Ramos (cell line): ENCODE measurements around the gene ANO9.
"Not testable (repeated sequence)": the region's sequence is repeated elsewhere in the genome, so short reads cannot be mapped to it uniquely, and the experiment has no call there.

Experiments used
- in situ Hi-C: fragments of 300-500 bp; cut with MboI; formaldehyde crosslinking; loops from one replicate; pipeline ENCODE4 v1.14.3; 2022; ENCODE audit warnings: low sequenced_read_pairs; ENCODE audit not compliant: unreplicated experiment

The ANO9 gene

DNA sequence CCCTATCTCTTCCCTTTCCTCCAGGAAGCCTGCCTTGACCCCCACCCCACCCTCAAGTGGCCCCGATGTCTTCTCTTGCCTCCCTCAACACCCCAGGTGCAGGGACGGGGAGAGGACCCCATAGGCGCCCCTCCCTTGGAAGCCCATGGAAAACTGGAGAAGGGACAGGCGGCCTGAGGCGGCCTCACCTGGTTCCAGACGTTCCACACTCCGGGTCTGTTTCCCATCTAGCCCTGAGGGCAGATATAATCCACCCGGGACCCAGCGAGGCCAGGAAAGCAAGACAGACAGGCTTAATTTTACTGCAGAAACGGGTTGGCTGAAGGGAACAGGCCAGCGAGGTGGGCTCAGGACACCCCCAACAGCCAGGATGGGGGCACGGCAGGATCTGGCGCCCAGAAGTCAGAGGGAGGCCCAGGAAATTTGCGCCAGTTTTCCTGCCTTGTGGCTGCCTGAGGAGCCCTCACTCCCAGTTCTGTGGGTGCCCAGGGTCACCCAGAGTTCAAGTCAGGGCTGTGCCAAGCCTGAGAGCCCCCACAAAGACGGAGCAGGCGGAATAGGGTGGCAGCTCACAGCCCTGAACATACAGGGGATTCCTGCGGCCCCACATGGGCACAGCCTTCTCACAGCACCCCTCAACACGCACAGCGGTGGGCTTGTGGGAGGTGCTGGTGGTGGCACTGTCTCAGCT, 24.0 kb downstream of the ANO9 start:
- in situ Hi-C loops = no loop called here

DNA sequence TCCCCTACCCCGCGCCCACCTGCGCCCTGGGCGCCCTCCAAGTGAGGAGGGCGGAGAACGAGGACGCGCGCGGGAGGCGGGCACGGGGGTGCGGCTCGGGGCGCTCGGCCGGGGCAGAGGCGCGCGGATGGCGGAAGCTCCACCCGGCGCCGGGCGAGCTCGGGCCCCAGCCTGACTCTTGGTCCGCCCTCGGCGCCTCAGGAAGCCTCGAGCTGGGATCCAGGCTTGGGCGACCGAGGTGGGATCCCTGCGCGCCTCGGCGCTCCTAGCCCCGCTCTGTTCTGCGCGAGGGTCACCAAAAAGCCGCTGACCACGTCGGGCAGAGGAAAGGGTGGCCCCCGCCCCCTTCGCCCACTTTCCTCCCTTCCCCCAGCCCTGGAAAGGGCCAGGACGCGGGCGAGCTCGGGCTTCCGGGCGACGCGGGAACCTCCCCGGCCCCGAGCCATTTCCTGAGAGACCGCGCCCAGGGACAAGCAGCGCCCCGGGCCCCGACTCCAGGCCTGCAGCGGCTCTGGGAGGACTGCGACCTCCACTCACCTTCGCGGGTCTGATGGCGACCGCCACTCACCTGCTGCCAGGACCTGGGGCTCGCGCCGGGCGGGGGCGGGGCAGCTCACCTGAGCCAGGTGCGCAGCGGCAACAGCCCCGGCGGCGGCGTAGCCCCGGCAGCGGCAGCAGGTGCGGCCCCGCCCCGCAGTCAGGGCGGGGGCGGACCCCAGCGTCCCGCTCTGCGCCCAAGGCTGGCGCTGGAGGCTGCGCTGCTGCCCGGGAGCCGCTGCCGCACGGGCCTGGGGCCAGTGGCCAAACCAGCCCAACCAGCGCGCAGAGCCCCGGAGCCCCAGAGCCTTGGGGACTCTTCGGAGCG, 24.8 kb downstream of the ANO9 start:
- in situ Hi-C loops = no loop called here

DNA sequence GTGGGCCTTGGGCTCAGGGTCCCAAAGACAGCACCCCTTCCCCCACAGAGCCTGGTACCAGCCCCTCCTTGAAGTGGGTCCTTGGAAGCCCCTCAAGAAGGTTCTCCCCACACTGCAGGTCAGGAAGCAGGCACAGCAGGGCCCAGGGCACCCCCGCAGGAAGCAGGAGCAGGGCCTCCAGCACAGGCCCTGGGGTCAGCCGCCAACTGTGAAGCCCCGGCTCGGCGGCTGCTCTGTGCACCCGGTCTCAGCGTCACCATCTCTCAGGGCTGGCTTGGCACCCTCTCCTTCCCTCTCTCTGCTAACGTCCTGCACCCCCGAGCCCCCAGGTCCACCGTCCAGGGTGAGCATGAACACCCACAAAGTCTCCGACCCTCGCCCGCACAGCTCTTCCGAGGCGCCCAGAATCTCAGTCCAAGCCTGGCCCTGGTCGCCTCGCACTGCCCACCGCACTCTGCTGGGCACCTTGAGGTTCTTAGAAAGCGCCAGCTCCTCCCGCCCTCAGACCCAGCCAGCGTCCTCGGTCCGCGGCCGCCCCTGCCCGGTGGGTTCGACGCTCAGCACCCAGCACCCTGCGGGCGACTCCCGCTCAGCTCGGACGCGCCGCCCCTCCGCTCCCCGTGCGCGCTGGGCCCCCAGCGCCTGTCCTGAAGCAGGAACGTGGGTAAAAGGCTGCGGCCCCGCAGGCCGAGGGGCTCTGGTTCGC, 25.6 kb downstream of the ANO9 start:
- in situ Hi-C loops = no loop called here

DNA sequence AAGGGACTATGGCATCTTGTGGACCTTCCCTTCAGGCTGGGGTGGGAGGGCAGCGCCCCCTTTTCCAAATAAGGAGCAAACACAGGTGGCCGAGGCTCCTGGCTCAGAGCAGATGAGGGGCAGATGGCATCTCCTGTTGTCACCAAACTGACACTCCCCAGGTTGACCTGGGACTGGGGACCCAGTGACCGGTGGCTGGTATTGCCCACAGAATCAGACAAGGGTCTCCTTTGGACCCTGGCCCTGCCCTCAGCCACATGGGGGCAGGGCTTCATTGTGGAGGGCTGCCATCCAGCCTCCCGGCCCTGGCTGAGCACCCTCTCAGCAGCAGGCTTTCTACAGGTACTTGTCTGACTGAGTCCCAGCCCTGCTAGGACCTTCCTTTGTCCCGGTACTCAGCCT, 26.2 kb downstream of the ANO9 start:
- in situ Hi-C loops = no loop called here

DNA sequence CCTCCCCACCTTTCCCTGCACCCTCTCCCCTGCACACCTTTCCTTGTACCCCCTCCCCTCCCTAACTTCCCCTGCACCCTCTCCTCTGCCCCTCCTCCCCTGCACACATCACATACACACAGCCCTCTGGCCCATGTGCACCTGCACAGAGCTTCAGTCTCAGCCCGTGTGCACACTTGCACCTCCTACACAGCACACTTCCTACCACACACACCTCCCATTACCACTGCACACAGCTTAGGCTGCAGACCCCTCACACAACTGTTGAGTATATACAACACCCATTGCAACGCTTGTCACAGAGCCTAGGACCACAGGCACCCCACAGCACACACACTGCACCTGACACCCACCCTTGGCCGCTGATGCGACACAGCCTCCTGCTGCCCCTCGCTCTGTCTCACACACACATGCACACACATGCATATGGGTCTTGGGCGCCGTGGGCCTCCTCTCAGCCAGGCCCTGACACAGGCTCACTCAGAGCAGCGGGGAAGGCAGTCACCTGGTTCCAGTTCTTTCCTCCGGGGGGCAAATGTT, 27.4 kb downstream of the ANO9 start:
- in situ Hi-C loops = no loop called here

DNA sequence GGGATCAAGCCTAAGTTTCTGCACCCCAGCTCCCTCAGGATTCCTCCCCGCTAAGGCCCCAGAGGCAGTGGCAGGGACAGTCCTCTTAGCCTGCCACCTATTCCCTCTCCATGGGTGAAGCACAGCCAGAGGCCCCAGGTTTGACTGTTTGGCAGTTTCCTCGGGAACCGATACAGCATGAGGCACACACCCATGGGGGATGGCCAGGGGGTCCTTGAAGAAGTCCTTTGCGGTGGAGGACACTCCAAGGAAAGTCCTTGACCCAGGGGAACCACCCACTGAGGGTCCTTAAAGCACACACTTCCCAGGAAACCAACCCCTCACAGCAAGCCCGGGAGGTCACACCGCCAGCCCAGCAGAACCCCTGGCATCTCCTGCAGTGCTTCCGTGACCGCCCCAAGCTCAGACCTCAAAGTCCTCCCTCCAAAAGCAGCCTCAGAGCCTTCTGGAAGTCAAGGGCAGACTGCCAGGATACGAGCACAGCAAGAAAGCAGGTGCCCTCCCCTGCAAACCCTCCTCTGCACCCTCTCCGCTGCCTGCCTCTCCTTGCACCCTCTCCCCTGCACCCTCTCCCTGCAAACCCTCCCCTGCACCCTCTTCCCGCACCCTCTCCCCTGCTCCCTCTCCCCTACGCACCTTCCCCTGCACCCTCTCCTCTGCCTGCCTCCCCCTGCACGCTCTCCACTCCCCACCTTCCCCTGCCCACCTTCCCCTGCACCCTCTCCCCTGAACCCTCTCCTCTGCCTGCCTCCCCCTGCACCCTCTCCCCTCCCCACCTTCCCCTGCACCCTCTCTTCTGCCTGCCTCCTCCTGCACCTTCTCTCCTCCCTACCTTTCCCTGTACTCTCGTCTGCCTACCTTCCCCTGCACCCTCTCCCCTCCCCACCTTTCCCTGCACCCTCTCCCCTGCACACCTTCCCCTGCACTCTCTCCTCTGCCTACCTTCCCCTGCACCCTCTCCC, 28.4 kb downstream of the ANO9 start:
- in situ Hi-C loops = no loop called here

DNA sequence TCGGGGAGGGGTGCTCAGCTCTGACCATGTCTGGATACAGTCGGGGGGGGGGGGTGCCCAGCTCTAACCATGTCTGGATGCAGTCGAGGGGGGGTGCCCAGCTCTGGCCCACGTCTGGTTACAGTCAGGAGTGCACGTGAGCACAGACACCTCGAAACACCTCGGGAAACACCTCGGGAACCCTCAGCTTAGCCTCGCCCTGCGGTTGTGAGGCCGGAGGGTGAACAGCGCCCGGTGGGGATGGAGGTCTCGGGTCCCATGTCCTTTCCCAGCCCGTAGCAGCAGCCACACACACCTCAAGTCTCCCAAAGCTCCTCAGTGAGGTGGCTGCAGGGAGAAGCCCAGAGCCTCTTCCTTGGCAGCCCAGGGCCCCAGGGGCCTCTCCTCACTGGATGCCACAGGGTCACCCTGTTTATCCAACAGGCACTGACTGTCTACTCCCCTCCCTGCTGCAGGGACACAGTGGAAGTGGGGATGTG, 29.1 kb downstream of the ANO9 start:
- in situ Hi-C loops = no loop called here

DNA sequence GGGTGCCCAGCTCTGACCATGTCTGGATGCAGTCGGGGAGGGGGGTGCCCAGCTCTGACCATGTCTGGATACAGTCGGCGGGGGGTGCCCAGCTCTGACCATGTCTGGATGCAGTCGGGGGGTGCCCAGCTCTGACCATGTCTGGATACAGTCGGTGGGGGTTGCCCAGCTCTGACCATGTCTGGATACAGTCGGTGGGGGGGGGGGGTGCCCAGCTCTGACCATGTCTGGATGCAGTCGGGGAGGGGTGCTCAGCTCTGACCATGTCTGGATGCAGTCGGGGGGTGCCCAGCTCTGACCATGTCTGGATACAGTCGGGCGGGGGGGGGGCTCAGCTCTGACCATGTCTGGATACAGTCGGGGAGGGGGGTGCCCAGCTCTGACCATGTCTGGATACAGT, 30.3 kb downstream of the ANO9 start:
- in situ Hi-C loops = not testable (repeated sequence)

DNA sequence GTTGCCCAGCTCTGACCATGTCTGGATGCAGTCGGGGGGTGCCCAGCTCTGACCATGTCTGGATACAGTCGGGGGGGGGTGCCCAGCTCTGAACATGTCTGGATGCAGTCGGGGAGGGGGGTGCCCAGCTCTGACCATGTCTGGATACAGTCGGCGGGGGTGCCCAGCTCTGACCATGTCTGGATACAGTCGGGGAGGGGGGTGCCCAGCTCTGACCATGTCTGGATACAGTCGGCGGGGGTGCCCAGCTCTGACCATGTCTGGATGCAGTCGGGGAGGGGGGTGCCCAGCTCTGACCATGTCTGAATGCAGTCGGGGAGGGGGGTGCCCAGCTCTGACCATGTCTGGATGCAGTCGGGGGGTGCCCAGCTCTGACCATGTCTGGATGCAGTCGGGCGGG, 31.1 kb downstream of the ANO9 start:
- in situ Hi-C loops = not testable (repeated sequence)

DNA sequence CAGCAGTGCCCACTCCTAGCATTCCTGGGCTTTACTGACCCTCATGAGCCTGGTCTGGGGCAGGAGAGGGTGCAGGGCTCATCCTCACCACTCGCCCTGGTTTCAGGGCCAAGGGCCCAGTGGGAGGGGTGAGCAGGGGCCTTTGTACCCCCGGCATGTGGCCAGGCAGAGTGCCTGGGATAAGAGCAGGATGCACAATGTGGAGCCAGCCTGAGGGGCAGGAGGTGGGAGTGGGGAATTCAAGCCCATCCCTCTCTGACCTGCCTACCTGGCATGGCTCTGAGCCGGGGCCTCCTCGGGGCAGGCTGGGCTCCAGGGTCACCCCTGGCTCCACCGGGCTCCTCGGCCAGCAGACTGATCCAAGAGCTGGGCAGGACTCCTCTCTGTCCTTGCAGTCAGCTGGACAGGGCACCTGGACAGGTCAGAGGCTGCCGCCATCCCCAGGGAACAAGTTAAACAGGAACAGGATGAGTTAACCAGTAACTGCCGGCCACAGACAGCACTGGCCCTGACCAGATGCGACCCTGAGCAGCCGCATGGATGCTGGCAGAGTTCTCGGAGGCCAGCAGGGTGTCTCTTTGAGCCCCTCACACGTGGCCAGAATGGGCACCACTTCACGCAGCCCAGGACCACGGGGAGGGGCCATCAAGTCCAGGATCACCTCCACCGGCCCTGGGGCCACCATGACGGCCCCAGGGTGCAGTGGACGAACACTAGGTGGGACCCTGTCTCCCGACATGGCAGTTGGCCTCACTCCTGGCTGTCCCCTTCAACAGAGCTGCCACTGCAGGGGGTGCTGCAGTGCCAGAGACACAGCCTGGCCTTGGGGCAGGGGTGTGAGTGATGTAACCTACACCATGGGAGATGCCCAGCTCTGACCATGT, 32.0 kb downstream of the ANO9 start:
- in situ Hi-C loops = no loop called here

DNA sequence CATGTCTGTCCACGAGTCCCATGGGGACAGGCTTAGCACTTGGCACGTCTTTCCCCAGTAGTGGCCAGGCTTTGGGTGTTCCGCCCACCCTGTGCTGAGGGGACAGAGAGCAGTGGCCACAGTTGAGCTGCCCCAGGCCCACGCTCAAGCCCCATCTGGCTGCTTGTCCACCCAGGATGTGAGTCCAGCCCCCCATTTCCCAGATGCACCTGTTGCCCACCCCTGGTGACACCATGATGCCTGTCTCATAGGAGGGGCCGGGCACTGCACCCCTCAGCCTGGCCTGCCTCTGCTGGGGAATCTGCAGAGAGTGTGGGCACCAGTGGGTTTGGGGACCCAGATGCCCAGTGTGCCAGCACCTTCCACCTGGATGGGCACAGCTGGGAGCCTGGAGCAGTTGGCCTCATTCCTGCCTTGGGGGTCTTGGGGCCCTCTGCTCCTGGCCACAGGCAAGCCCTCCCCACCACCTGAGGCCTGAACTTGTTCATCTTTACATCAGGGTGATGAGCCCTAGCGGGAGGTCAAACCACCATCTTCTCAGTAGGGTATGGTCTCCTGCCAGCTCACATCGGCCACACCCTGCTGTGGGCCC, 32.7 kb downstream of the ANO9 start:
- in situ Hi-C loops = no loop called here

DNA sequence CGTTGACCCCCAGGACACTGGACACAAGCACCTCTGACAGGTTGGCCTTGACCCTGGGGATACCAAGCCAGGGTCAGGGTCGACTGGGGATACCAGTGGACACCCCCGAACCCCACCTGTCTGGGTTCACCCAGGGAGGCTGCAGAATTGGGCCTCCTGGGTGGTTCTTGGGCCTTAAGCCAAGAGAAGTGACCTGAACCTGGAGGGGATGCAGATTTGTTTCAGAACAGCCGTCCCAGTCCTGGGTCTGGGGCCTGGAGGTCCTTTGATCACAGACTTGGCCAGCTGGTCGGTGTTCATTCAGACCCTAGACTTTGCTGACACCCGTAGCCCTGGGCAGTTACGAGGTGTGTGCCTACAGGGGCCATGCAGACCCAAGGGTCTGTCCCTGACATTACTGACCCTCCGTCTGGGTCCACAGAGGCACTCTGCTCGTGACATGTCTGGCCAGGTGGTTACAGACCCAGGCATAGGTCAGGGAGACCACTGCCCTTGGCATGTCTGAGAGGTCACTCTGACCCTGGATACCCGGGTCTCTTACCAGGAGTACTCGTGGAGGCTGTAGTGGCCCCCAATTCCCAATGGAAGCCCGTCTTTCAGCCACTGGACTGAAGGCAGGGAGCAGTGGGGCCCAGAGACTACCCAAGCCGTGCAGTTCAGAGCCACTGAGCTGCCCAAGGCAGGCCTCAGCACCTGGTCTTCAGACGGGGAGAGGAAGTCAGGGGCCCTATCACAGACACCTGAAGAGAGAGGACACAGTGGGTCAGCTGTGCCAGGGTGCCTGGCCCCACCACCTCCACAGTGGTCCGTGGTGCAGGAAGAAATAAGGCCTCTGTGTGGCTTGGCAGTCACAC, 33.4 kb downstream of the ANO9 start:
- in situ Hi-C loops = no loop called here

DNA sequence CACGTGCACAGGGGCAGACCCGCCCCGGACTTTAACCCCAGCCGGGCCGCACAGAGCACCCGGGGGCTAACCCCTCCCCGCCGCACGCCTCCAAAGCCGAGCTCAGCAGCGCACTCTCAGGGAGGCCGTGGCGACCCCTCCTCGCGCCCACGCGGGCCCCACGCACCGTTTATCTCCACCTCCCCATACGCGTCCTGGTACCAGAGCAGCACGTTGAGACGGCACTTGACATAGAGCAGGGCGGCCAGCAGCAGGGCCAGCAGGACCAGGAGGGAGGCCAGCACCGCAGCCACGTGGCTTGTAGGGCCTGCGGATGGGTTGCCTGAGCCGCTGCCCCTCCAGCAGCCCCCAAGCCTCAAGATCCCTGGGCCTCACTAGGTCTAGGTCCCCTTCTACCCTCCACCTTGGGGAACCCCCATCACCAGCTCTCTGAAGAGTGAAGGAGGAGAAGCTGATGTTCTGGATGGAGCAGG, 34.1 kb downstream of the ANO9 start:
- in situ Hi-C loops = no loop called here

DNA sequence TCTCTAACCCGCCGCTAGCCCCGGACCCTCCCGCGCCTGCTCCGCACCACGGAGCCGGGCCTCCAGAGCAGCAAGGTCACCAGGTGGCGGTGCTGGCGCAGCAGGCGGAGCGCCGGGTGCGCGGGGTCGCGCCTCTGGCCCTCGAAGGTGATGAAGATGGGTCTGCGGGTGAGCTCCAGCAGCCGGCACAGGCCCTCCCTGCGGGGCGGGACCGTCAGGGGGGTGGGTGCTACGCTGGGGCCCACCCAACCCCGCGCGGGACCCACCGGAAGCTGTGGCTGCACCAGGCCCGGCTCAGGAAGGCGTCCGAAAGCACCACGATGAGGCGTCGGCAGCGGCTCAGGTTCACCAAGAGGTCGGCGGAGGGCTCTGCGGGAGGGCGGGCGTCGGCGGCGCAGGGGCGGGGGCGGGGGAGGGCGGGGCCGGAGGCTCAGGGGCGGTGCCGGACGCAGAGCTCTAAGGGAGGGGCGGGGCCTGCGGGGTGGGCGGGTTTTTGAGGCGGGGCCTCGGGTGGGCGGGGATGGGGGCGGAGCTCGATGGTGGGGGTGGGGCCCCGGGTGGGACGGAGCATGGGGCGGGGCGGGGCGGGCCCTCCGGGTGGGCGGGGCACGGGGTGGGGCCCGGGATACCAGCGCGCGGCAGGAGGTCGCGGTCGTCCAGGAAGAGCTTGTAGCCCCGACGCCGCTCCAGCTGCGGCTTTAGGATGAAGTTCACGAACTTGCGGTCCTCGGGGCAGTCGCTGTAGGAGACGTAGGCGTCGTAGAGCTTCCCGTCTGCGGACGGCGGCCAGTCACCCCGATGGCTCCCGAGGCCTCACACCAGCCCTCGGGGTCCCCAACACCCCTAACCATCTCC, 34.8 kb downstream of the ANO9 start:
- in situ Hi-C loops = no loop called here

DNA sequence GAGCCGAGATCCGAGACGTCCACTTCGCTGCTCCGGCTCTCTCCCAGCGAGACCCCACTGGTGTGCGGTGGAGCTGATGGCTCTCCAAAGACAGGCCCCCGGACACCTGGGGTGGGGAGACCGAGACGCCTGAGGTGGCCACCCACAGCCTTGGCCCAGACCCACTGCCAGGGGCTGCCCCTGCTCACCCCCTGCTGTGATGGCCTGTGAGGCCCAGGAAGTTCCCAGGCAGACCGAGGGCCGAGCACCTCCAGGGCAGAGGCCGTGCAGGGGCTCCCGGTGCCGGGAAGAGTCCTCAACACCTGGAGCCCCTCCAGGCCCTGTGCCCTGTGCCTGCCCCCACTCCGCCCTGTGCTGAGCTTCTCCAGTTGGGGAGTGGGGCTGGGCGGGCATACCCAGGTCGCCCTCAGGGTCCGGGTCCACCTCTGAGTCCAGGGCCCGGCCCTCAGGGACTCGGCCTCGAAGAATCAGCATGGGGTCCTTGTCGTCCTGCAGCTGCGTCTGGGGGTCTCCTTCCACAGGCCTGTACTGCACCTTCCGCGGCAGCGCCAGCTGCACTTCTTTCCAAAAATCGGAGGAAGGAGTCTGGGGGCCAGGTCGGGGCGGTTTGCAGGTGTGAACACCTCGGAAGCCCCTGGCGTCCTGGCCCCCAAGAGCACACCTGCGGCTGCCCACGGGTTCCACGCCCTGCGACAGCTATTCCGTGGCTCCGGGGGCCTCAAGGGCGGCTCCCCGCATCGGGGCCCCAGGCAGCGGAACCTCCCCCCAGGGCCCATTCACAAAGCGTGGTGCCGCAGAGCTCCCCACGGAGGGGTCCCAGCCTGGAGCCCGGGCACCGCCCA, 35.6 kb downstream of the ANO9 start:
- in situ Hi-C loops = no loop called here
